Testis (tissue), 3 donors: ENCODE measurements around the gene TSC22D2. TPM values are rescaled to one million over a fixed set of nuclear protein-coding genes. Genes with fewer than 3 reads are reported as not detected.

Experiments
- DNase-seq: peaks from one replicate; pipeline ENCODE4 v3.0.0-alpha.2; 2019
- H3K27ac ChIP-seq, 2 donors: fragments of 200-600 bp; sonication (generic); one replicate each; pipeline ENCODE4 v1.5.1; 2019
- H3K27me3 ChIP-seq: fragments of 200-600 bp; sonication (generic); one replicate; pipeline ENCODE4 v1.5.1; 2019
- H3K36me3 ChIP-seq: fragments of 200-600 bp; sonication (generic); one replicate; pipeline ENCODE4 v1.5.1; 2017; ENCODE audit warnings: low read depth; ENCODE audit errors: missing control alignments
- H3K4me1 ChIP-seq: fragments of 200-600 bp; sonication (generic); one replicate; pipeline ENCODE4 v1.5.1; 2019
- H3K4me3 ChIP-seq, 2 donors: fragments of 200-600 bp; sonication (generic); one replicate each; pipeline ENCODE4 v1.5.1; 2017 to 2019
- H3K9me3 ChIP-seq: fragments of 200-600 bp; sonication (generic); one replicate; pipeline ENCODE4 v1.5.1; 2017
- CTCF ChIP-seq, 3 experiments: fragments of 450-650 bp in 2 of 3; fragments of 200-600 bp in 1 of 3; sonication (generic) in 1 of 3; IDR thresholded peaks; one replicate each; pipeline ENCODE4 v1.5.1; 2016 to 2019; ENCODE audit warnings: antibody characterized with exemption in 3 of 3, mild to moderate bottlenecking in 2 of 3, moderate library complexity in 1 of 3
- POLR2A ChIP-seq: fragments of 450-650 bp; IDR thresholded peaks from one replicate; pipeline ENCODE4 v1.6.1; 2017; ENCODE audit warnings: antibody characterized with exemption, mild to moderate bottlenecking, moderate library complexity
- WGBS, 2 donors: methylation state at CpG; one replicate each; pipeline ENCODE4 v1.1.5; 2018; 5-methylcytosine and 5-hydroxymethylcytosine counted together
- intact Hi-C: fragments of 100-400 bp; cut with DNase I; formaldehyde crosslinking; loops from one replicate; pipeline ENCODE4 v1.15.1; 2023; ENCODE audit warnings: low total_unique reads
- polyA plus RNA-seq: library from polyadenylated mRNA; stranded (reverse); fragments of 350-450 nt; fragmentation: Illumina TruSeq; extraction: RNeasy Lipid Tissue Mini Kit (QIAGEN cat#74804); gene quantifications from one replicate; pipeline ENCODE4 v1.2.3, GENCODE V29; 2014; ENCODE audit warnings: low read depth, low replicate concordance; ENCODE audit not compliant: insufficient read depth
- total RNA-seq, 2 donors: library from RNA; depleted of rRNA; stranded (reverse); fragments of >200 nt; gene quantifications; one replicate each; pipeline ENCODE4 v1.2.3, GENCODE V29; 2016

TSC22D2 gene
- total and polyA plus RNA-seq, 3 donors from 2014 or later = 37.7 to 47.0 (median 43.7) TPM

GRCh38 chr3:150443331-150443741 lies 35.2 kb downstream of the TSC22D2 start:
- TF ChIP-seq POLR2A (no peak), CTCF (IDR thresholded peaks at IDR 0.05) (no peak)
- H3K27me3 ChIP-seq = no peaks in the 10 kb centered on the region
- intact Hi-C loops = no loop called here
- H3K27ac ChIP-seq = no peak overlapping the region
- H3K4me3 ChIP-seq = no peak overlapping the region
- no peaks in the 10 kb centered on the region for H3K4me1 ChIP-seq
- no peaks in the 10 kb centered on the region for H3K36me3 ChIP-seq
- no peak for DNase-seq
- H3K9me3 ChIP-seq = no peaks in the 10 kb centered on the region
- WGBS, 2 donors = 77 to 78% methylated on average over 2 of the region's 2 CpGs

GRCh38 chr3:150444371-150444770 lies 36.3 kb downstream of the TSC22D2 start:
- TF ChIP-seq CTCF (IDR thresholded peaks at IDR 0.05) (no peak), POLR2A (no peak)
- H3K4me1 ChIP-seq = no peaks in the 10 kb centered on the region
- no peaks in the 10 kb centered on the region for H3K36me3 ChIP-seq
- 79 to 80% methylated on average over 2 of the region's 2 CpGs for WGBS, 2 donors
- no peaks in the 10 kb centered on the region for H3K9me3 ChIP-seq
- DNase-seq = no peak
- no peak overlapping the region for H3K4me3 ChIP-seq
- H3K27me3 ChIP-seq = no peaks in the 10 kb centered on the region
- H3K27ac ChIP-seq = no peak overlapping the region
- intact Hi-C loops = no loop called here

GRCh38 chr3:150446470-150446977 lies 38.4 kb downstream of the TSC22D2 start:
- TF ChIP-seq POLR2A (no peak), CTCF (IDR thresholded peaks at IDR 0.05) (no peak)
- intact Hi-C loops = no loop called here
- Histone ChIP-seq H3K4me3 (no peak overlapping the region), H3K36me3 (no peaks in the 10 kb centered on the region), H3K27me3 (no peaks in the 10 kb centered on the region), H3K9me3 (no peaks in the 10 kb centered on the region), H3K27ac (no peak overlapping the region), H3K4me1 (no peaks in the 10 kb centered on the region)
- DNase-seq = no peak
- WGBS, 2 donors = 67 to 69% methylated on average over 2 of the region's 2 CpGs

GRCh38 chr3:150447084-150447483 lies 39.0 kb downstream of the TSC22D2 start:
- WGBS, 2 donors = 85 to 95% methylated on average over 2 of the region's 2 CpGs
- intact Hi-C loops = no loop called here
- Histone ChIP-seq H3K9me3 (no peaks in the 10 kb centered on the region), H3K4me3 (no peak overlapping the region), H3K27ac (no peak overlapping the region), H3K27me3 (no peaks in the 10 kb centered on the region), H3K36me3 (no peaks in the 10 kb centered on the region), H3K4me1 (no peaks in the 10 kb centered on the region)
- TF ChIP-seq CTCF (IDR thresholded peaks at IDR 0.05) = no peak
- no peak for DNase-seq
